ENCODE measurements around the gene ANKRD30B.
"Not testable (repeated sequence)": the region's sequence is repeated elsewhere in the genome, so short reads cannot be mapped to it uniquely, and the experiment has no call there.

GRCh38 chr18:14867988-14868387, 120.0 kb downstream of the ANKRD30B start:
- TF ChIP-seq CTCF, EP300, POLR2A (IDR thresholded peaks at IDR 0.05): not testable (repeated sequence)
